Measurements from ENCODE around the gene IMMT. TPM values are rescaled to one million over a fixed set of nuclear protein-coding genes. Genes with fewer than 3 reads are reported as not detected.

IMMT gene
- total RNA-seq, 1 experiment from 2014 or later = 112 TPM

DNA sequence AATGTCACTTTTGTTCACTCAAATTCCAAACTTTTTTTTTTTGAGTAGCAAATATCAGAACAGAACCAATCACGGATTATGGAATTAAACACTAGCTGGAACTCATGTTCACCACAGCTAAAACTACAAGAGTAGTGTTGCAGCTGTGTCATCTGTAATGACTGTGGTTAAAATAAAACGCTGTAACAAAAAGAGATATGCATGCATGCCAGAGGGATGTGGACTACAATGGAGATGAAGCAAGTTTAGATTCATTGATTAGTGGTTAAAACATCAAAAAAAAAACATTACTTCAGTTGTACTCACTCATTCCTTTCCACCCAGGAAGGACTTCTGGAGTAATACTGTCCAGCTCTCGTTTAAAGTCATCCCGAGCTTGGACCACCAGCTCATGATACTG is 37.0 kb downstream of the IMMT start:
- no peak overlapping the region for H3K4ac ChIP-seq (ENCODE audit: low read depth, low read length)
- no peak overlapping the region for H3K4me2 ChIP-seq (ENCODE audit: insufficient read depth, insufficient read length, low read length)
- H3K27ac ChIP-seq (ENCODE audit: insufficient read length, low read depth, low read length) = no peak overlapping the region
- H4K20me1 ChIP-seq (ENCODE audit: control insufficient read depth, insufficient read depth, insufficient read length) = no peaks in the 10 kb centered on the region
- H4K5ac ChIP-seq (ENCODE audit: insufficient read length, low read depth, low read length) = no peak overlapping the region
- peaks cover 24 to 80% (median 56%) of the 10 kb centered on the region in 3 experiments; a peak in 6 of 7 replicates for H3K36me3 Mint-ChIP-seq (ENCODE audit: insufficient read depth in 1 of 3, low read depth in 3 of 3)
- H2AFZ ChIP-seq (ENCODE audit: low read length) = no peak overlapping the region
- H3K79me1 ChIP-seq (ENCODE audit: insufficient read depth, low read depth, low read length, poor library complexity, severe bottlenecking) = no peaks in the 10 kb centered on the region
- H2BK120ac ChIP-seq (ENCODE audit: low read depth, low read length, poor library complexity, severe bottlenecking) = no peak overlapping the region
- H3K9me3 ChIP-seq (ENCODE audit: control insufficient read depth, low read depth, low read length) = no peaks in the 10 kb centered on the region
- H3K56ac ChIP-seq (ENCODE audit: insufficient read length, low read depth, low read length) = no peak overlapping the region
- no peak overlapping the region for H2AK5ac ChIP-seq (ENCODE audit: insufficient read length, low read length)
- H3K18ac ChIP-seq (ENCODE audit: insufficient read length, low read depth, low read length) = no peak overlapping the region
- H3K79me2 ChIP-seq (ENCODE audit: insufficient read depth, low read length) = no peaks in the 10 kb centered on the region
- no peak overlapping the region for H3T11ph ChIP-seq (ENCODE audit: low read length)
- no peak for DNase-seq
- no peak overlapping the region for H2BK15ac ChIP-seq (ENCODE audit: low read depth, low read length)
- H4K8ac ChIP-seq (replicated peaks; ENCODE audit: insufficient read length, low read depth, low read length) = no peak overlapping the region
- H2BK20ac ChIP-seq (ENCODE audit: low read depth, low read length, poor library complexity, severe bottlenecking) = no peak overlapping the region
- H3K23ac ChIP-seq (ENCODE audit: insufficient read length, low read depth, low read length) = no peak overlapping the region
- no peaks in the 10 kb centered on the region for H3K4me1 Mint-ChIP-seq
- no CpG with 5 or more reads among the region's 4 CpGs for WGBS (ENCODE audit: extremely low coverage, insufficient read length, low lambda C conversion rate)
- no peak overlapping the region for H3K9ac ChIP-seq (ENCODE audit: extremely low read depth, insufficient read length, low read length)
- no peaks in the 10 kb centered on the region for H3K9me3 Mint-ChIP-seq
- H3K14ac ChIP-seq (ENCODE audit: insufficient read depth, low read length) = no peak overlapping the region
- no peak overlapping the region for H4K91ac ChIP-seq (ENCODE audit: insufficient read length, low read depth, low read length)
- no peak overlapping the region for H3K4me3 Mint-ChIP-seq
- H3K27me3 Mint-ChIP-seq (ENCODE audit: low read depth) = no peaks in the 10 kb centered on the region
- no peak overlapping the region for H2BK12ac ChIP-seq (ENCODE audit: insufficient read length, low read depth, low read length)
- H3K27me3 ChIP-seq (ENCODE audit: insufficient read depth, low read length) = no peaks in the 10 kb centered on the region
- no peak overlapping the region for H3K27ac Mint-ChIP-seq
- TF ChIP-seq, protein P1, sequence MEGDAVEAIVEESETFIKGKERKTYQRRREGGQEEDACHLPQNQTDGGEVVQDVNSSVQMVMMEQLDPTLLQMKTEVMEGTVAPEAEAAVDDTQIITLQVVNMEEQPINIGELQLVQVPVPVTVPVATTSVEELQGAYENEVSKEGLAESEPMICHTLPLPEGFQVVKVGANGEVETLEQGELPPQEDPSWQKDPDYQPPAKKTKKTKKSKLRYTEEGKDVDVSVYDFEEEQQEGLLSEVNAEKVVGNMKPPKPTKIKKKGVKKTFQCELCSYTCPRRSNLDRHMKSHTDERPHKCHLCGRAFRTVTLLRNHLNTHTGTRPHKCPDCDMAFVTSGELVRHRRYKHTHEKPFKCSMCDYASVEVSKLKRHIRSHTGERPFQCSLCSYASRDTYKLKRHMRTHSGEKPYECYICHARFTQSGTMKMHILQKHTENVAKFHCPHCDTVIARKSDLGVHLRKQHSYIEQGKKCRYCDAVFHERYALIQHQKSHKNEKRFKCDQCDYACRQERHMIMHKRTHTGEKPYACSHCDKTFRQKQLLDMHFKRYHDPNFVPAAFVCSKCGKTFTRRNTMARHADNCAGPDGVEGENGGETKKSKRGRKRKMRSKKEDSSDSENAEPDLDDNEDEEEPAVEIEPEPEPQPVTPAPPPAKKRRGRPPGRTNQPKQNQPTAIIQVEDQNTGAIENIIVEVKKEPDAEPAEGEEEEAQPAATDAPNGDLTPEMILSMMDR (conservative IDR thresholded peaks at IDR 0.05) = no peak
- no peaks in the 10 kb centered on the region for H3K4me1 ChIP-seq (ENCODE audit: insufficient read depth, low read length)
- no peaks in the 10 kb centered on the region for H3K23me2 ChIP-seq (ENCODE audit: insufficient read length, low read depth, low read length, poor library complexity, severe bottlenecking)
- no peak overlapping the region for H2BK5ac ChIP-seq (ENCODE audit: insufficient read length, low read length)

Data from H9 (cell line).